Sigmoid colon (tissue), 4 donors: ENCODE results near the gene DDX31.

Source experiments
- EP300 ChIP-seq, 4 donors: sonication (generic); formaldehyde crosslinking; IDR thresholded peaks; one replicate each; pipeline ENCODE4 v1.6.1; 2017; ENCODE audit warnings: antibody characterized with exemption in 4 of 4
- POLR2A ChIP-seq, 2 donors: fragments of 450-650 bp; IDR thresholded peaks; one replicate each; pipeline ENCODE4 v1.6.1; 2016; ENCODE audit warnings: antibody characterized with exemption in 2 of 2, mild to moderate bottlenecking in 2 of 2, moderate library complexity in 2 of 2
- POLR2AphosphoS5 ChIP-seq, 4 donors: sonication (generic); formaldehyde crosslinking; IDR thresholded peaks; one replicate each; pipeline ENCODE4 v1.6.1; 2017; ENCODE audit warnings: antibody characterized with exemption in 4 of 4
- TF ChIP-seq, protein P1 (sequence below), 4 experiments: fragments of 450-650 bp in 3 of 4; fragments of 200-600 bp in 1 of 4; IDR thresholded peaks; one replicate each; pipeline ENCODE4 v1.5.1; 2016 to 2019; ENCODE audit warnings: antibody characterized with exemption in 4 of 4, mild to moderate bottlenecking in 3 of 4, moderate library complexity in 2 of 4

DNA sequence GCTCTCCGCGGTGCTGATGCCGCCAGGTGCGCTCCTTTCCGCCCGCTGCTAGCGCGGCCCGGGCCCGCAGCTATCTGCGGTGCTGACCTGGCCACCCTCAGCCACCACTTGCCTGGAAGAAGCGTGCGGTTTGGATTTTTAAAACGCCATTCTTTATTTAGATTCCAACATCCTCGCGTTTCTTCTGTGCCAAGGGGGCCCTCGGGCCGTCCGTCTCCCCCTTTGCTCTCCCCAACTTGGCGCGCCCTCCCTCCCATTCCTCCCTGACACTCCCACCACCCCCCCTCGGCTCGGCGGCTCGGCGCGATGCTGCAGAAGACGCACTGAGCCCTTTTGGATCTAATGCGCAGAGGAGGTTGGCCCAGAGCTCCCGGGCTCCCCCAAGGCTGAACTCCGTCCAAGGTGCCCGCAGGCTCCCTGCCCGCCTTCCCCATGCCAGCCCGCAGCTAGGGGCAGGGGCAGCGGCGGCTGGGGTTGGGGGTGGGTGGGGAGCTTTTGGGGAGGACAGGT is 87.5 kb downstream of the DDX31 start, which contains the start of gene BARHL1:
- TF ChIP-seq, protein P1, sequence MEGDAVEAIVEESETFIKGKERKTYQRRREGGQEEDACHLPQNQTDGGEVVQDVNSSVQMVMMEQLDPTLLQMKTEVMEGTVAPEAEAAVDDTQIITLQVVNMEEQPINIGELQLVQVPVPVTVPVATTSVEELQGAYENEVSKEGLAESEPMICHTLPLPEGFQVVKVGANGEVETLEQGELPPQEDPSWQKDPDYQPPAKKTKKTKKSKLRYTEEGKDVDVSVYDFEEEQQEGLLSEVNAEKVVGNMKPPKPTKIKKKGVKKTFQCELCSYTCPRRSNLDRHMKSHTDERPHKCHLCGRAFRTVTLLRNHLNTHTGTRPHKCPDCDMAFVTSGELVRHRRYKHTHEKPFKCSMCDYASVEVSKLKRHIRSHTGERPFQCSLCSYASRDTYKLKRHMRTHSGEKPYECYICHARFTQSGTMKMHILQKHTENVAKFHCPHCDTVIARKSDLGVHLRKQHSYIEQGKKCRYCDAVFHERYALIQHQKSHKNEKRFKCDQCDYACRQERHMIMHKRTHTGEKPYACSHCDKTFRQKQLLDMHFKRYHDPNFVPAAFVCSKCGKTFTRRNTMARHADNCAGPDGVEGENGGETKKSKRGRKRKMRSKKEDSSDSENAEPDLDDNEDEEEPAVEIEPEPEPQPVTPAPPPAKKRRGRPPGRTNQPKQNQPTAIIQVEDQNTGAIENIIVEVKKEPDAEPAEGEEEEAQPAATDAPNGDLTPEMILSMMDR (IDR thresholded peaks at IDR 0.05), result no peak
- TF ChIP-seq POLR2A (IDR thresholded peaks at IDR 0.05), result no peak
- no peak for TF ChIP-seq EP300 (IDR thresholded peaks at IDR 0.05)
- no peak for TF ChIP-seq POLR2AphosphoS5 (IDR thresholded peaks at IDR 0.05)
